GM21381 (cell line): ENCODE measurements around the gene PAGE2B.
"Not testable (repeated sequence)": the region's sequence is repeated elsewhere in the genome, so short reads cannot be mapped to it uniquely, and the experiment has no call there.

Experiments used
- ATAC-seq: cut with Tn5 transposase; IDR thresholded peaks from one replicate; pipeline ENCODE4 v1.9.1; 2021; ENCODE audit warnings: mild to moderate bottlenecking, moderate library complexity; ENCODE audit not compliant: unreplicated experiment

Gene PAGE2B

DNA sequence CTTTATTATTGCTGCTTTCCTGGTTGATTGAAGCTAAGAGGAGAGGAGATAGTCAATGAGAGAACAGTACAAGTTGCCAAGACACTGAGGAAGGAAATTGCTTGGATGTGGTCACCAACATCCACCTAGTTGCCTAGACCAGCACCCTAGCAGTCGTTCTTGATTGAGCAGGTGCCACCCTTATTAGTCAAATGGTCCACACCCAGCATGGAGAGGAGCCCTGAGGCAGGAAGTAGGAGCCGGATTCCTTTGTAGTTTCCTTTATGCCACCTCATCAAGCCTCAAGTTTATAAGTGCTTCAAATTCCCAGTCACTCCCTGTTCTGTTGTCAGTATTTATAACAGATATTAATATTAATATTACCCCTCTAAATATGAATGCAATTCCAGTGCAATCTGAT is 33.1 kb downstream of the PAGE2B start:
- ATAC-seq, result no peak

- no peak for ATAC-seq
Observed at GRCh38 chrX:55109306-55109705, 34.5 kb downstream of the PAGE2B start.

DNA sequence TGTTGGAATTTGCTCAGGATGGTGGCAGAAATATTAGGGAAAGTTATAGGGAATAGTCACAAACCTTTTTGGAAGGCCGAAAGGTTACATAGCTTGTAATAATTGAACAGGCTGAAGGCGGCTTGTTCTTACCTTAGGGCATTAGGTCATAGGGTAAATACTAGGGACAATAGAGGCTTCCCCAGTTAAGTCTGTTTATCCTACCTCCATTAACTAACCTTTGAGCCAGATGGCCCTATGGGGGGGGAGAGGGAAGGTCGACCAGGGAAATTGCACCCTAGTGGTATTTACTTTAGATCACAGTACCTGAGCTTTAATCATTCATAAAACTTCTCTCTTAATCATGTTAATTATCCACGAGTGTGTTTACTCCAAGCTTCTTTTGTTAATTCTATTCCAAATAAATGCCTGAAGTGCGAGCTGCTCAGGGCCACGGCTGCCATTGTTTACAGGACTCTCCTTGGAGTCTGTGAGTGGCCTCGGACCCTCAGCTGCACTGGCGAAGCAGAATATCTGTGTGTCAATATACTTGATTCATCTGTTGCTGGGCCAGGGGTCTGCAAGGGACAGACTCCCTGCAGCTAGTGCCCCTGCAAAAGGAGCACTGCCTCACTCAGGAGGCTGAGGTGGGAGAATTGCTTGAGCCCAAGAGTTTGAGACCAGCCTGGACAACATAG is 36.9 kb downstream of the PAGE2B start:
- ATAC-seq, result no peak

GRCh38 chrX:55116589-55116988 is 41.8 kb downstream of the PAGE2B start:
- ATAC-seq, result not testable (repeated sequence)

- ATAC-seq, result no peak
Observed at GRCh38 chrX:55118574-55118973, 43.7 kb downstream of the PAGE2B start.

DNA sequence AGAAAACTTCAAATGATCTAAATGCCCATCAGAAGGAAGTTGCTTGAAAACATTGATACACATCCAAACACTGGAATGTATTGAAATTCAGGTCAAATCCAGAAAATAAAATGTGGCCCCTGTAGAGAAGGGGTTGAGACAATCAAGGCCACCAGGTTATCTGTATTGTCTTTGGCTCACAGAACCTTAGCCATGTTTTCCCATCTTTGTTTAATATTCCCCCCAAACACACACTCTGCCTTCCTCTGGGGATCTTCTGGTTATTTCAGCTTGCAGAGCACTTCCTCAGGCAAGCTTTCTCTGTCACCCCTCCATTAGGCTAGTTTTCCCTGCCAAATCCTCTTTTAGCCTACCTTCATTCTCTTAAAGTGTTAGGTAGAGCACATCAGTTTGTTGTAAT is 44.4 kb downstream of the PAGE2B start:
- no peak for ATAC-seq

DNA sequence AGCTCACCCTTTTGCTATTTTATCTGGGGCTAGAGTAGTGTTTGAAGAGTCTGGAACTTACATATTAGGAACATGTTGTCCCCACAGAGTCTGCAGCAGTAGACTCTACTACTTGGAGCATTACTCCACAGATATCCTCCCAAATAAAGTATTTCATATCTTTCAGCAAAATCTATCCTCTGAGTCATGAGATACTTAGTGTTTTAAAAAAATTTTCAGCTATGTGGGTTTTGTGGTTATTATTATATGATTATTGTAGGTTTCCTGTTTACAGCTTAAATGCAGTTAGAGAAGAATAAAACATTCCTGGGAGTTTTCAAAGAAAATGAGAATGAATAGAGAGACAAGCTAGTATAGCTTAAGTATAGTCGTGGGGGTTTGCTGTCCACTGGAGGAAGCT is 44.9 kb downstream of the PAGE2B start:
- no peak for ATAC-seq

DNA sequence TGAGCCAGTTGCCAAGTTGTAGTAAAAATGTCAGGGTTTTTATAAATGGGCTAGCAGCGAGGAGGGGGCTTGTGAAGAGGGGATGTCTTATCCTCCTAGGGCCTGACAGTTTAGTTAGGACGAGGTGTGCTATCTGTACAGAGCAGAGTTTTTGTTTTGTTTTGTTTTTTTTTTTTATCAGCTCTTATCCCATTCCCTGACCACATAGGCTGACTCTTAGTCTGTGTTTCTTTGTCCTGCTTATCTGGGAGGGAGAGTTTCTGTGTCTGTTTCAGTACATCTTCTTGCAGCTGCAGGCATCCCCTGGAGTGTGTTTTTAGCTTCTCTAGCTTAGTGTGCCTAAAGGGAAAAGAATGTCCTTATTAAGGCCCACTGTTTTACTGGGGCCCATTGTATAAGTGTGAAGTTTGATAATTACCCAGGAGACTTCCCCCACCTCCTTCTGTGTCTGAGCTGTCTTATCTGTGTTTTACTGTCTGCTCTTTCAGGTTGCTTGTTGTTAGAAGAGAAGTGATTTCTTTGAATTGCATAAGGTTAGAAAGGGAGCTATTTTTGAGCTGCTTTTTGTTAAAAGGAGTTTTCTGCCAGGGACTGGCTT is 46.0 kb downstream of the PAGE2B start:
- no peak for ATAC-seq

DNA sequence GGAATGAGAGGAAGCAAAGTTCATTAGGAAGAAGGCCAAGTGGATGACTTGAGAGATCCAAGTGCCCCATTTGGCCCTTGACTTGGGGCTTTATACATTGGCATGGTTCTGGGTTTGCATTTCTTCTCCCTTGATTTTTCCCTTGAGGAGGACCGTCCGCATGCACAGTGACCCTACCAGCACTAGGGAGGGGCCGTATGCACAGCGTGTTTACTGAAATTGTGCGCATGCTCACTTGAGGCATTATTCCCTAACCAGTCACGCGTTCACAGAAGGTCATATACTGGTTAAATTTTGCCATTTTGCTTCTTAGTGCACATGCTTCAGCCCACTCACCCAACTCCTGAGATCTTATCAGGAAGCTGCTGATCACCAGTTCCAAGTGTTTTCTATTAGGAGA is 49.1 kb downstream of the PAGE2B start:
- ATAC-seq, result no peak

GRCh38 chrX:55127692-55128091 is 52.9 kb downstream of the PAGE2B start:
- ATAC-seq, result no peak
